ENCODE results near the gene GFRA1. TPM values are rescaled to one million over a fixed set of nuclear protein-coding genes. Genes with fewer than 3 reads are reported as not detected.

GFRA1 gene
- polyA plus RNA-seq, 2 of the 4 experiments (the other 2 are of a cell fraction), result 4.0 to 9.5 TPM

- DNase-seq (ENCODE audit: low read depth in 1 of 2, low spot score in 1 of 2) (no peak), ATAC-seq (no peak), FAIRE-seq (no peak)
- TF ChIP-seq MAX (IDR thresholded peaks at IDR 0.05) (no peak), EP300 (IDR thresholded peaks at IDR 0.05) (no peak), HMGXB4 (CRISPR knock-in tag; IDR thresholded peaks at IDR 0.05; ENCODE audit: borderline replicate concordance) (no peak), BHLHE40 (IDR thresholded peaks at IDR 0.05; ENCODE audit: low read depth, low read length) (no peak), POLR2AphosphoS2 (conservative IDR thresholded peaks at IDR 0.05; ENCODE audit: low read length) (no peak)
- WGBS (ENCODE audit: missing lambda C conversion rate), result 26% methylated on average over 5 of the region's 5 CpGs
- Histone ChIP-seq H3K4me2 (no peak overlapping the region), H3K9me3 (no peaks in the 10 kb centered on the region), H3K27ac (no peak overlapping the region), H3K4me3 (no peak overlapping the region), H3K4me1 (0 out of 3 replicates have a peak, but pooled peaks cover 6% of the 10 kb centered on the region)
- ChIA-PET CTCF (no interaction called here), POLR2A (no interaction called here)
Measured at GRCh38 chr10:116141246-116141645, 131.8 kb downstream of the GFRA1 start.

GRCh38 chr10:116139886-116140285, 133.1 kb downstream of the GFRA1 start:
- 0 out of 3 replicates have a peak, but pooled peaks cover 6% of the 10 kb centered on the region for H3K4me1 ChIP-seq
- FAIRE-seq, result no peak
- ATAC-seq, result no peak
- H3K9me3 ChIP-seq, result no peaks in the 10 kb centered on the region
- 64% methylated on average over 3 of the region's 3 CpGs for WGBS (ENCODE audit: missing lambda C conversion rate)
- POLR2A ChIA-PET, result no interaction called here
- TF ChIP-seq CHD4 (IDR thresholded peaks at IDR 0.05; ENCODE audit: borderline replicate concordance) (no peak), CBX8 (IDR thresholded peaks at IDR 0.05) (no peak), CTCF (IDR thresholded peaks at IDR 0.05) (no peak), HOXB13 (CRISPR knock-in tag; IDR thresholded peaks at IDR 0.05; ENCODE audit: low read depth) (no peak), RNF2 (IDR thresholded peaks at IDR 0.05; ENCODE audit: borderline replicate concordance, low read depth) (no peak), BCL3 (IDR thresholded peaks at IDR 0.05) (no peak), MYC (IDR thresholded peaks at IDR 0.05; ENCODE audit: borderline replicate concordance, low read length) (no peak), RAD21 (conservative IDR thresholded peaks at IDR 0.05 in 1 of 2, IDR thresholded peaks at IDR 0.05 in 1 of 2) (no peak), MAFK (IDR thresholded peaks at IDR 0.05; ENCODE audit: partially characterized antibody) (no peak), KDM5A (IDR thresholded peaks at IDR 0.05) (no peak), PBX3 (IDR thresholded peaks at IDR 0.05) (no peak), ZC3H11A (IDR thresholded peaks at IDR 0.05) (no peak), POLR2A (IDR thresholded peaks at IDR 0.05; ENCODE audit: low read length) (no peak)
- no peak overlapping the region for H3K4me3 ChIP-seq
- DNase-seq (ENCODE audit: low read depth in 1 of 2, low spot score in 1 of 2), result no peak
- no peak overlapping the region for H3K27ac ChIP-seq
- CTCF ChIA-PET, result no interaction called here
- no peak overlapping the region for H3K4me2 ChIP-seq

- DNase-seq (ENCODE audit: low read depth in 1 of 2, low spot score in 1 of 2) (no peak), FAIRE-seq (no peak), ATAC-seq (no peak)
- WGBS (ENCODE audit: missing lambda C conversion rate), result 29% methylated on average over 4 of the region's 4 CpGs
- no peak overlapping the region for H3K4me2 ChIP-seq
- no peak overlapping the region for H3K4me3 ChIP-seq
- CTCF ChIA-PET, result no interaction called here
- H3K4me1 ChIP-seq, result 0 out of 3 replicates have a peak, but pooled peaks cover 6% of the 10 kb centered on the region
- no peaks in the 10 kb centered on the region for H3K9me3 ChIP-seq
- POLR2A ChIA-PET, result no interaction called here
- H3K27ac ChIP-seq, result no peak overlapping the region
- TF ChIP-seq RNF2 (IDR thresholded peaks at IDR 0.05; ENCODE audit: borderline replicate concordance, low read depth) (no peak), POLR2AphosphoS2 (conservative IDR thresholded peaks at IDR 0.05; ENCODE audit: low read length) (no peak), ZNF302 (CRISPR knock-in tag; IDR thresholded peaks at IDR 0.05) (no peak), HOXA7 (CRISPR knock-in tag; IDR thresholded peaks at IDR 0.05) (no peak), RARB (CRISPR knock-in tag; IDR thresholded peaks at IDR 0.05) (no peak), HOXB13 (CRISPR knock-in tag; IDR thresholded peaks at IDR 0.05; ENCODE audit: low read depth) (no peak)
Measured at GRCh38 chr10:116138897-116139296, 134.1 kb downstream of the GFRA1 start.
